GM11168 (cell line): ENCODE data around the gene ZDHHC17.

Experiments
- in situ Hi-C: fragments of 300-500 bp; cut with MboI; formaldehyde crosslinking; loops from one replicate; pipeline ENCODE4 v1.12.0; 2022; ENCODE audit warnings: low sequenced_read_pairs; ENCODE audit not compliant: unreplicated experiment

Gene ZDHHC17

DNA sequence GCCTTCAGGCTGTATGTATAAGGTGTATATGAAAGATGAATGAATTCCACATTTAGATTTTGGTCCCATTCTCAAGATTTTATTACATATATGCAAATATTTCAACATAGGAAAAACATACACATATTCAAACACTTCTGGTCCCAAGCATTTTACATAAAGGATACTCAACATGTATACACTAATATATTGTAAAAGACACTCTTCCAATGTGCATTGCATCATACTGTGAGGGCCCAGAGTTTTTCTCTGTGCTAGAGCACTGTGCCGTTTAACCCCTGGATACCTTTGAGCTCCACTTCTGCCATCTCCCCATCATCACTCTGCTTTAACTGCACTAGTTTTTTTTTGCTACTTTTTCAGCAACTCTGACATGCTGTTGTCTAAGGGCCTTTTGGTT lies 48.1 kb downstream of the ZDHHC17 start:
- in situ Hi-C loops, result no loop called here

DNA sequence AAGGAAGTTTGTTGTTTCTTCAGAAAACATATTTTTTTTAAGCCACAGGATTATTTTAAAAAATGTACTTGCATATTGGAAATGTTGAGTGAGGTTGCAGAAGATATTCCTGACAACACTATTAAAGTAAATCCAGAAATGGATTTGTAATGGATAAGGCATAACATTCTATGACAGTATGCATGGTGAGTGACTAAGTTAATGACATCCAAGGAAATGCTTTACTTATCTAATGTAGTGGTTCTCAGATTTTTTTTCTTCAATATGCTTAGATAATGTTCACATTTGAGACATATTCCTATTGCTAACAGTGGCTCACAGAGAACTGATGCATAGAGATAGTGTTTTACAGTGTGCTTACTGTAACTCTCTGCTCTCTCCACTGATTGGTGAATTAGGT lies 49.4 kb downstream of the ZDHHC17 start:
- in situ Hi-C loops, result no loop called here

DNA sequence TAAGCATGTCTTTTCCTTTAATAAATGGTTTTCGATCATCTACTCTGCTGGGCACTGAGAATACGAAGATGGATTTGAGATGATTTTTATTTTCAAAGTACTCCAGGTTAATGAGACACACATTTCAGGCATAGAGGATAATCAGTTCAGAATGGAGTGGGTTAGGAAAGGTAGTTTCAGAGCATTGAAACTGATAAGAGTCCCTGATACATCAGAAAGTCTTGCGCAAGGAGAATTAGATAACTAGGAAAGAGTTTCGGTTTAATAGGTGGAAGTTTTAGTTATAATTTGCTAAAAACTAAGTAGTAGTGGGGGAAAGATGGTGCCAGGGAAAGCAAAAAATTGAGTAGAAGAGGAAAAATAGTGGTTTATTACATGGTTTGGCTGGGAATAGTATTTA lies 50.1 kb downstream of the ZDHHC17 start:
- in situ Hi-C loops, result no loop called here

DNA sequence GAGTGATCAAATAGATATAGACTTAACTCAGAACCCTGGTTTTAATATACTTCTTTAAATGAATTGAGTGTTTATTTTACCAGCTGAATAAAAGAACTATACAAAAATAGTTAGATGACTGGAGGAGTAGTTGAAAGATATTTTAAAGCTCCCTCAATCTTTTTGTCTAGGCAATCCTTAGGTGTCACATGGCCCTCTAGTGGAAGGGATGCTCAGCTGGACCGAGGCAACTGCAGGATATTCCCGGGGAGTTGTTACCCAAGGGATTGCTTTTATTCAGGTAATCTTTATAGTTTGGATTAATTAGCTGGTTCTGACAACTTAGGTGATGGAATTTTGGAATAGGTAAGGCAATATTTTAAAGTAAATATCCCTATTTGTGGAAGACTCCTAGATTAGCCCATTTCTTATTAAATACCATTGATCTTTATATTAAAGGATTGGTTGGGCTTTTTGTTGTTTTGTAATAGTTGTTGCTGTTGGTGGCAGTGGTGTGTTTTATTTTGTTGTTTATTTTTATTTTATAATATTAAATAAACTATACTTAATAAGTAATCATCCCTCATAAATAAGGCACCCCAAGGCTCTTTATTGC lies 57.1 kb downstream of the ZDHHC17 start:
- in situ Hi-C loops, result no loop called here

DNA sequence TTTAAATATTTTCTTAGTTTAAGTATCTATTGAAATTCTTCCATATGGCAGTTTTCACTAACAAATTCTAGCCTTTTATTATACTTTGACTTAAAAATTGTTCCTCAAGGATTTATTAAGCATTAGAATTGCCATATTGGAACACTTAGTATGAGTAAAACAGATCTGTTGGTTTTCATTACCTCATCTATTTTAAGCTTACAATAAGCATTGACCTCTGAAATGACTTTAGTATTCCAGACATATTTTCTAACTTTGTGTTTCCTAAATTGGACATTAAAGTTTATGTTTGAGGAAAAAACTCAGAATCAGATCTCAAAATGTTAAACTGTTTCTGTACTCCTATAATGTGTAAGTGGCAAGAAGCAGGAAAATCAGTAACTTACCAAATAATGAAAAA lies 66.5 kb downstream of the ZDHHC17 start:
- in situ Hi-C loops, result no loop called here

DNA sequence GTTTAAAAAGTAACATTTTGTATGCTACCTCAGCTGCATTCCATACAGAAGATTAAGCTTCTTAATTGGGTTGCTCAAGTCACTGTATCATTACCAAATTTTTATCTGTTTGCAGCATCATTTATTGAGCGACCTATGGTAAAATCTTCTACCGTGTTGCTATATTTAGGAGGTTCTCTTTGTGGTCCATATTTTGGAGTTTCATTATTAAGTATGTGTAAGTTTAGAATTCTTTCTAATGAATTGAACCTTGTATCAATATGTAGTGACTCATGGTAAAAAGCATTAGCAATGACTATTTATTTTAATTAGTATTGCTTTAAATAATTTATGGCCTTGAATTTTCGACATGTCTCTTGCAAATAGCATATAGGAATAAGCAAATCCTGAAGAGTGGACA lies 72.7 kb downstream of the ZDHHC17 start:
- in situ Hi-C loops, result no loop called here

DNA sequence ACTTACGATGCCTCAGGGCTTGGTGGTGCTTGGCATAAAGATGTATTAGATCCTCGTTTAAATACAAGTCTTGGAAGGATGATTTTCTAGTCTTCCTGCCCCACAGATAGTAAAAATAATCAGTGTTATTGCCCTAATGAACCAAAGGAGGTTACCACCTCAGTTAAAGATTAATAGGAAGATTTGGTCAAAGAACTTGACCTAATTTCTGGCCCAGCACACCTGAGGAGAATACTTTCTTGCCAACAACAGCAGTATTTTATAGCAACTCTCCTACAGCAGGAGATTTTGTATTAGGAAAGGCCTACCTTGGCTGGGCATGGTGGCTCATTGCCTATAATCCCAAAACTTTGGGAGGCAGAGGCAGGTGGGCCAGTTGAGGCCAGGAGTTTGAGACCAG lies 83.3 kb downstream of the ZDHHC17 start:
- in situ Hi-C loops, result no loop called here

DNA sequence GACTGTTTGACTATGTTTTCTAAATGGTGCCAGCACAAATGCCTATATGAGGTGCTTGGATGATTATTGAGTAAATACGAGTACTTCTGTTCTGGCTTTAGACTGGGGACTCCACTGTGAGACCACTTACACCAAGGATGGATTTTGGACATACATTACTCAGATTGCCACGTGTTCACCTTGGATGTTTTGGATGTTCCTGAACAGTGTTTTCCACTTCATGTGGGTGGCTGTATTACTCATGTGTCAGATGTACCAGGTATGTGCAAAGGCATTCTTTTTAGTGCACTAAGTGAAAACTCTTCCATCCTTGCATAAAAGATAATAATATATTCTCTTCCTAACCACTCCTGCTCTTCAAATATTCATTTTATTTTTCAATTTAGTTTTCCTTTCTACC lies 84.2 kb downstream of the ZDHHC17 start:
- in situ Hi-C loops, result no loop called here

DNA sequence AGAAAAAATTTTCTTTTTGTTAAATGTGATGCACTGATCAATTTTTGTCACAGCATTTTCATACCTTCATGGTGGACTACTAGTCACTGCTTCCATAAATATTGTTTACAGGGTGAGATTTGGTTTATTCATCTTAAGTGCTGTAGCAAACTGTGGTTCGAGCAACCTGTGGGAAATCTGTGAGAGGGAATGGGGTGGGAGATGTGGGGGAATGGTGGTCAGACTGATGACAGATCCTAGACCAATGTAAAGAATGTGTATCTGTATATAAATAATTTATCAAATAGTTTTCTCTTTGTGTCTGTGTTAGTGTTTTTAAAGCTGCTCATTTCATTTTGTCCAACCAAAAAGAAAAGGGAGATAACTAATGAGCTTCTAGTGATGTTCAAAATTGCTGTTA lies 88.2 kb downstream of the ZDHHC17 start:
- in situ Hi-C loops, result no loop called here

DNA sequence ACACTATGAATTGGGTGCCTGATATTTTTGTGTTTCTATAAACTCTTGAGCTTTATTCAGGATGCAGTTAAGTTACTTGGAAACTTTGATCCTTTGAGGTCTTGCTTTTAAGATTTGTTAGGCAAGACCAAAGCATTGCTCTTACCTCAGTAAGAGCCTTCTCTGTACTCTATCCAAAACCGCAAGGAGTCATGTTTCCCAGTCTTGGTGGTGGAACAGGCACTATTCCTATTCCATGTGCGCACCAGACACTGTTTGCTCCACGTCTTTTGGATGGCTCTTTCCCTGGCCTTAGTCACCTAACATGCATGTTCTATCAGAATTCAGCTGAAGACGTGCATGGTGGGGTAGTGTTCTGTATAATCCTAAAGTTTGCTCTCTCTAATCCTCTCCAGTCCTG lies 91.4 kb downstream of the ZDHHC17 start:
- in situ Hi-C loops, result no loop called here

DNA sequence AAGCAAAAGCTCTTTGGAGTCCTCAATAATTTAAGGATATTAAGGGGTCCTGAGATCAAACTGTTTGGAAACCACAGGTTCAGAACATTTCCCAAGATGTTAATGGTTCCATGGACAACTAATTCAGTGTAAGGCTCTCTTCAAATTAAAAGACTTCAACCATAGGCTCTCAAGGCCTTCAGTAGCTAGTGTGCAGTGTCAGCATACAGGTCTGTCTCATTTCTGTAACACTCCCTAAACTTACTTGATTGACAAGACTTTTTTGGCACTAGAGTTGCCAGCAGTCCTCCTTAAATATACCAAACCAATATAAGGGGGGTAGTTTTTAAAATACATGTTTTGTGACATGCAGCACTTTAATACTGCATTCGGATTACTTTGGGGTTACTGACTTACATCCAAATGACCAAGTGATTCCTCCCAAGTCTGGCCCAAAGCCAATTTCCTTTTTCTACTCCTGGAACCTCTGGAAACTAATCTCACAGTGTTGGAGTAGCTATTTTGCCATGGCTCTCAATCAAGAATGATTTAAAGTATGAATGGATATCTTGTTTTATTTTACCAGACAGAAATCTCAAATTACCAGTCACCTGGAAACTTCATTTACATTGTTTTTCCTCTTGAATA lies 92.2 kb downstream of the ZDHHC17 start:
- in situ Hi-C loops, result no loop called here

DNA sequence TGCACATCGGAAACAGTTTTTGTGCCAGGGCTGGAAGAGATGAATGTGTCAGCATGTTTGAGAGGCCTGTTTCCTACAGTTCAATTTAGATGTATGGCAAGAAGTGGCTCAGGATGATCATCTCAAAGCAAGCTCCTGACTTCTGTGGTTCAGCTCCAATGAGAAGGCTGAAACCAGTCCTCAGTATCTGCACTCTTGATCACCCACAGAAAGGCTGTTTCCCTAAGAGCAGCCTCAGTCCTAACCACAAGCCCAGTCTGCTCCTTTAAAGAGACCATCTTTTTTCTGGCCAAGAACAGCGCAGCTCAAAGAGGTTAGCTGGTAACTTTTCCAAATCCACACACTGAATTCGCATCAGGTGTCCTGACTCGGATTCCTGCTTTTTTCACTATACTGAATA lies 95.7 kb downstream of the ZDHHC17 start:
- in situ Hi-C loops, result no loop called here

DNA sequence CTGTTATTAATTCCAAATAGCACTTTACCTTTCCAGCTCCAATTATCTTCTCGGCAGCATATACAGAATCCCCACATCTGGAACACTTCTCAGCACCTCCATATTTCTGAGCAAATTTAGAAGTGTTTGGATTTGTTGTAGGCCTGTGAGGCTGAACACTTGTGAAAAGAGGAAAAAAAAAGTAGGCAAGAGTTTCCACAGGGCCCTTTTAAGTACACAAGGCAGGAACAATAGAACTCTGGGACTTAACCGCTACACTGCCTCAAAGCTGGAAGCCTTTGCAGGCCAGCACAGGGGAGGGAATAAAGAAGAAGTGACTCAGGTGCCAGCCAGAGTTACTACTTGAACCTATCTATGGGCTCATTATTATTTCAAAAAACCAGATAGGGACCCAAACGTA lies 96.3 kb downstream of the ZDHHC17 start:
- in situ Hi-C loops, result no loop called here

DNA sequence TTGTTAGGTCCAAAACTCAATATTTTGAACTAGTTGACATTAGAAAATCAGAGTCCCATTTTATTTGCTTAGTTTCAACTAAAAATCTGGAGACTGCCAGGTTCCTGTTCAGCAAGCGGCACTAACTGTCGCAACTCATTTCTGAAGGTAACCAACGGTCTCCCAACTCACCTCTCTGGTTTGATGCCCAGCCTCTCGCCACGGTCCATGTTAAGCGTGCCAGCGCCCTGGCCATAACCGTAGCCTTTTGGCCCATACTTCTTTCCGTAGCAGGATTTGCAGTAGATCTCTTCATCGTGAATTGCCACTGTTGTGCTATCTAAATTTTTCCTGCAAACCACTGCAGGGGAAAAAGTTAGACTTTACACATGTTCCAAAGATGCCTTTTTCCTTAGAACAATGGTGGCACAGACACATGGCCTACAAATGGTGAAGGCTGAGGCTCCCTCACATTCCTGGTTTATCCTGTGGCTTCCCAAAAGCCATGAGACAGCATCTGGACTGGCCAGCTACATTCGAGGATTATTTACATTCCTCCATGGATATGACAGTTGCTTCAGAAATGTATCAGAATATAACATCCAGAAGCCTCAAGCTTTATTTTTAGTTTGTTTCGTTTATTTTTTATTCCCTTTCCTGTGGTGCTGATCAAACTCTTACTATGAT lies 99.2 kb downstream of the ZDHHC17 start:
- in situ Hi-C loops, result no loop called here

DNA sequence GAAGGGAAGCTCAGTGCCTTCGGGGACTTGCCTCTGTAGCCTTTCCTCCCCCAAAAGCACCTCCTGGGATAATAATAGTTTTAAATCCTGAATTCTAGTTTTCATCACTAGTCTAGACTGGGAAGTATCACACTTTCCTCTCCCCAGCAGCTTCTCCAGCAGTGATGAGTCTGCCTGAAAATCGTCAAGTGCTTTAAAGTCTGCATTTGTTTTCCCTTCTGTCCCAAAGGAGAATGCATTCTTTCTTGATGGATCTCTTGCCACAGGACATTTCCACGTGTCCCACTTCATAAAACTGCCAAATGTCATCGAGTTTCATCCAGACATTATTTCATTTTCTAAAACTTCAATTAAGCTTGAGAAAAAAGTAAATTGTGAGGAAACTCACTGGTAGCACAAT lies 99.9 kb downstream of the ZDHHC17 start:
- in situ Hi-C loops, result no loop called here

DNA sequence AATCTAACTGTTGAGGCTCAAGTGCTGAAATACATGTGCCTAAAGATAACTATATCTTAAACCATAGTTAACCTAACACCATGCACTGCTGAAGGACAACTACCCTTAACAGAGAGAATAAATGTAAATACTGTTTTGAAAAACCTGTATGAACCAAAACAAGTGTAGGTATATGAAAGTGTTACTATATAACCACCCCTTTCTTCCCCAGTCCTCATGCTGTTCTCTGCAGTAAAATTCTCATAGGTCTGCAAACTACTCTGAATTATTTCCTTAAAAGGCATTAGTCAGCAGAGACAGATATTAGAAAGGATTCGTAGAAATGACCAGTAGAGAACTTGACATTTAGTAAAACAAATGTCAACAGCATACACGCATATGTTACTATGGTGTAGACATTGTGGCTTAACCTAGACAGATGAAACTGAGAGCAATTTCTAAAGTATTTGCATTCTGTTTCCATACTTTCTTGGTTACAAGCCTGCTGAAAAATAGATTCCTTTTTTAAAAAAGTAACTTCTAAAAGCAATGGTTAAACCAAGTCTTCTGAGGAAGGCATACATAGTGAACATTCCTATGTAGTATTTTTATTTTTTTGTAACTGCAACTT lies 101.0 kb downstream of the ZDHHC17 start:
- in situ Hi-C loops, result no loop called here

DNA sequence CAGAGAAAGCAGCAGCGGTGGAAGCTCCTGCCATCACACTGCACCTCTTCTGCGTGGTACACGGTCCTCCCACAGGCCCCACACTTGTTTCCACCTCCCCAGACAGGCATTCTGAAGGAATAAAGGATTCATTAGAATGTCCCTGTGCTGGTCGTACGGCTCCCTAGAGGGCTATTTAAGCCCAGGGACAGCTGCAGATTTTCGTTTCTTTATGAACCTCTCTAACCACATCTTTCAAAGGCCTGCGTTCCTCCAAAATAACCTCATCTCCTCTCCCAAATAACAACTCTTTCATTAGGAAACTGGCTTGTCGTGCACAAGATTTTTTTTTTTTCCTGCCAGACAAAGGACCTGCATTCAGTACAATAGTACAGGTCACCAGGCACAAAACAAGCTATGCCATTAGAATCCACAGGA lies 102.2 kb downstream of the ZDHHC17 start:
- in situ Hi-C loops, result no loop called here

DNA sequence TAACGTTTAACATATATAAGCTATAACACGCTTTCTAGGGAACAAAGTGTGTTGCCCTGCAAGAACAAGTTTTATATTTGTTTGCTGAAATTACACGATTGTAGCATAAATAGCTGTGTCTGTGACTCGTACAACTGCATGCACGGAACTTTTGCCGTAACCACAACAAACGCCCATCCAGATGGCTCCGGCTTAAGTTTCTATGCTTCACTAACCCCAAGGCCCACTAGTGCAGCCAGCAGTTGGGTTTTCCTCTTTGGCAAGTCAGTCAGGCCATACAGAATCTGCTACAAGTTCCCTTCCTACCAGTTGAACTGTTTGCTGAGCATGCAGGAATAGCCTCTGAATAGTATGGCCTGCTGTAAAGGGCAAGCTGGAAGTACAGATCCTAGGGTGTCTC lies 102.8 kb downstream of the ZDHHC17 start:
- in situ Hi-C loops, result no loop called here

DNA sequence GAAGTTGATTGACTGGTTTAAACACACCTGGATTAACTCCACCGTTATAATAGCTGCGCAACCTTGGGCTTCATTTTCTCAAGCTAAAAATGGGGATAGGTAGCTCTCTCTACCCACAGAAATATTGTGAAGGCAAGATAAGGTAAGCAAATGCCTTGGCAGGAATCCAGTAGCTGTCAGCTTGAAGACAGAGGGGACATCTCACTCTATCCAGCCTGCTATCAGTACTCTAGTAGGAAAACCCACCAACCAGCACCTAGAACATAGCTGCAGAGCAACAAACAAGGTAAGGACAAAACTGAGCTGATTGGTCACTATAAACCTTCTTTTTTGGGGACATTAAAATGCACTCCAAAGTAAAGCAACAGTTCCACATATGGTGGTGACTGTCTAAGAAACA lies 107.2 kb downstream of the ZDHHC17 start:
- in situ Hi-C loops, result no loop called here

DNA sequence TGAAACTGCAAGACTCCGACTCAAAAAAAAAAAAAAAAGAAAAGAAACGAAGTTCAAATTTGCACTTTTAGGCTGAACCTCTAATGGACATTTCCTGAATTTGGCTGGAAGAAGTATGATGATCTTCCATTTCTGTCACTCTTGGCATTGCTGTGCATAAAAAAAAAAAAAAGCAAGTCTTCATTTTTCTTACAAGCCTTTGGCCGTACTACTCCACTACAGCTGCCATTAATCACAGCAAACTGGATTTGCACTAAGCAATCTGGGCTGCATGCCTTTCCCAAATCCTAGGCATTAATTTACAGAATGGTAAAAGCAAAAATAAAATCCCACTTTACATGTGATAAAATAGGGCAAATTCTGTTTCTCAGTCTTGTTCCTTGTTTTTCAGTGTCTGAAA lies 107.8 kb downstream of the ZDHHC17 start:
- in situ Hi-C loops, result no loop called here

DNA sequence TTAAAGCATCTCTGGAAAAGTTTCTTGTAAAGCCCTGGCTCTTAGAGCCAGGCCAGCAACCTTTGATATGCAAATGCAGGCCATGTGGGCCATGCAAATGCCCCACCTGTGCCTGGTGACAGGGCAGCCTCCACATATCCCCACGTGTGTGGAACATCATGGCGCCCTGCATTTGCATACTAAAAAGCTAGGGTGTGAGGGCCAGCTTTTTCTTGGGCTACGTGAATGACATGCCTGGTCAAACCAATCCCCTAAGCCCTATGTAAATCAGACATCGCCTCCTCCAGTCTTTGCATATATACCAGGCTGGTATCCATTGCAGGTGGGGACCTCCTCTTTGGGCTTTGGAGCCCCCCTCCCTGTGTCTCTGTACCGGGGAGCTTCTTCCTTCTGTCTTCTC lies 108.5 kb downstream of the ZDHHC17 start:
- in situ Hi-C loops, result no loop called here

DNA sequence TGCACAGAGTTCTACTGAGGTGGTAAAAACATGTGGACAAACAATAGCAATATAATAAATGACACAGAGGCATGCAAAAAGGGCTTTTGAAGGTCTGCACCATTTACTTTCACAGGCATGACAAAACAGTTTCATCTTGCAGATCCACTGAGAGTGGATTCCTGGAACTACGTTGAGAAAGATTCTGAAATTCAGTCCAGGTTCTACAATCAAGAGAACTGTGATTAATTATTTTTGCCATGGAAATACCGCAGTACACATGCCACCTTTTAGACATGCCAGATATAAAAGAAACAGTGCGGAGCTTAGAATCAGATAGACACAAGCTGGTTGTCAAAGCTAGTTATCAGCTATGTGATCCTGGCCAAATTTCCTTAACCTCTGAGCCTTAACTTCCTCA lies 110.1 kb downstream of the ZDHHC17 start:
- in situ Hi-C loops, result no loop called here
